Urothelium cell line (cell line): ENCODE data around the gene CDH7.

Experiments used
- DNase-seq: peaks from one replicate; pipeline ENCODE4 v3.0.0; 2011; ENCODE audit warnings: low spot score, mixed read lengths
- FAIRE-seq: peaks from 2 replicates; lab custom pipeline; 2011; peaks lifted over from hg19 to GRCh38; lab: Jason Lieb, UNC

Gene CDH7

DNA sequence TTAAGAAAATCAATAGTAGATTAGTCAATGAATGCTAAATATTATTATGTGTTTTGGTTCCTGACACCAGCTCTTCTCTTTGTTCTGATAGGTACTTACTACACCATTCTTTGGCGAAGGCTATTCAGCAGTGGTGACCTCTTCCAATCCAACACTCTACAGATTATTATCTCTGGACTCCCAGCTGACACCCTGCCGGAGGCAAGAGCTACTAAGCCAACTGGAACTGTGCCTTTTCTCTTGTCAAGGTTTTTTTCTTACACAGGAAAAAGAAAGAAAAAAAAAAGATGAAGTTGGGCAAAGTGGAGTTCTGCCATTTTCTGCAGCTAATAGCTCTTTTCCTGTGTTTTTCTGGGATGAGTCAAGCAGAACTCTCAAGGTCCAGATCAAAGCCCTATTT, 11.7 kb downstream of the CDH7 start:
- no peak for FAIRE-seq
- no peak for DNase-seq

DNA sequence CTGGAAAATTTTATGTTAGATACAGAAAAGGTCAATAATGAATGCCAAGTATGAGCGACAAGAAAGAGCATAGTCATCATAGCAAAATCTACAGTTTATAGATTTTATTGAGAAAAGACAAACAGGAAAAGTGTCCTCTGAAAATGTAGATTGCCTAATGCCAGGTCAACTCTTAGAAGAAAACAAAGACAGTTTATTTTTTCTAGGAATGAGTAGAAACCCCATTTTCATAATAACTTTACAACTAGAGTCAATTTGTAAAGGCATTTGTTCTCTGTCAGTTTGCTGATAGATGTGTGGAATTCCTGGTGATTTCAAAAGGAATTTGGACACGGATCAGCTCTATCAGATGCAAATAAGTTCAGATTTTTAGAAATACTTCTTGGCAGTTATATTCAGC, 16.6 kb downstream of the CDH7 start:
- no peak for DNase-seq
- FAIRE-seq: no peak

GRCh38 chr18:65768120-65768778, 17.4 kb downstream of the CDH7 start:
- DNase-seq: no peak
- no peak for FAIRE-seq

DNA sequence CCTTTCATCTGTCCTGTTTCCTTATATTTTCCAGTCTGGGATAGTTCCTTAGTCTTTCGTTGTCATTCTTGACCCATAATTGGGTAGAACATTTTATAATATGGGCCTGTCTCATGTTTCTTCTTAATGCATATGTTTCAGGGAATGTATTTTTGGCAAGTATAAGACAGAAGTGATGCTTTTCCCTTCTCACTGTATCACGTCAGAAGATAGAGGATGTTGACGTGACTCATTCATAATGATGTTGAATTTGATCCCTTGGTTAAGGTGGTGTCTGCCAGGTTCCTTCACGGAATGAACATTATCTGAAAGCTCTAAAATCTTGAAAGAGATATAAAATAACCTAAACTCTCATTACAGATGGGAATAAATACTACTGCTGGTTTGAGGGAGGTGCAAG, 18.8 kb downstream of the CDH7 start:
- FAIRE-seq (no peak), DNase-seq (no peak)

DNA sequence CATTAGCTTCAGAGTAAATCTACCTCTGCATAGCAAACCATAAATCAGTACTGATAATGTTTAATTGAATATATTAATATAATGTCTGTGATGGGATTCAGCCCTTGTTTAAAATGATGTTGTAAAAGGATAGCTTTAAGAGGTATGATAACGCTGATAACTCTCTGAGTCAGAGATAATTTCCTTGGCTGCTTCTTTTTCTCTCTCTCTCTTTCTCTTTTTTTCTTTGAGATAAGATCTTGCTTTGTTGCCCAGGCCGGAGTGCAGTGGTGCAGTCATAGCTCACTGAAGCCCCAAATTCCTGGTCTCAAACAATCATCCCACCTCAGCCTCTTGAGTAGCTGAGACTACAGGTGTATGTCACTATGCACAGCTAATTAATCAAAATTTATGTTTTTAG, 35.7 kb downstream of the CDH7 start:
- FAIRE-seq: no peak
- DNase-seq: no peak

GRCh38 chr18:65788373-65788772, 37.6 kb downstream of the CDH7 start:
- DNase-seq (peak; percentile 10), FAIRE-seq (no peak)

DNA sequence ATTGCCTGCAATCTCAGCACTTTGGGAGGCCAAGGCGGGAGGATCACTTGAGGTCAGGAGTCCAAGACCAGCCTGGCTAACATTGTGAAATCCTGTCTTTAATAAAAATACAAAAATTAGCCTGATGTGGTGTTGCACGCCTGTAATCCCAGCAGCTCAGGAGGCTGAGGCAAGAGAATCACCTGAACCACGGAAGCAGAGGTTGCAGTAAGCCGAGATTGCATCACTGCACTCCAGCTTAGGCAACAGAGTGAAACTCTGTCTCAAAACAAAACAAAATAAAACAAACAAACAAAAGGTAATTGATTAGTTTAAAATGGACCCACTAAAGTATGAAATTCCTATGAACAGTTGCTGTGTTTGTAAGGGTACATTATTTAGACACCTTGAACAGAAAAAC, 39.8 kb downstream of the CDH7 start:
- DNase-seq: no peak
- FAIRE-seq: no peak

DNA sequence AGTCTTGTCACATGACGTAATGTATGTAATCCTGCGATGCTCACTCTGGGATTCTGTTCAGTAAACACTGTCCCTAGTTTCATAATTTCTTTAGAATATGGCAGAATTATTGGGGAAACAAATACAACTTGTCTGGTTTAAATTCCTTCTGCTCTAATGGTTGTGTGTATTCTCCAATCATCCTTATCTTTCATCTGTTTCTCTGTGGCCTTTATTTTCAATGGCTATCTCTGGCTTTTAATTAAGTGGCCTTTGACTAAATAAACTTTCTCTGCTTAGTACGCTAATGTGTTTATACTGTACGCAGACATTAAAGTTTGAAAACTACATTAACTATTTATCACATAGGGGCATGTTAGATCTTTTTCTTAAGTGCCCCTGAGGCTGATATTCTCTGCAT, 40.9 kb downstream of the CDH7 start:
- DNase-seq (no peak), FAIRE-seq (no peak)

DNA sequence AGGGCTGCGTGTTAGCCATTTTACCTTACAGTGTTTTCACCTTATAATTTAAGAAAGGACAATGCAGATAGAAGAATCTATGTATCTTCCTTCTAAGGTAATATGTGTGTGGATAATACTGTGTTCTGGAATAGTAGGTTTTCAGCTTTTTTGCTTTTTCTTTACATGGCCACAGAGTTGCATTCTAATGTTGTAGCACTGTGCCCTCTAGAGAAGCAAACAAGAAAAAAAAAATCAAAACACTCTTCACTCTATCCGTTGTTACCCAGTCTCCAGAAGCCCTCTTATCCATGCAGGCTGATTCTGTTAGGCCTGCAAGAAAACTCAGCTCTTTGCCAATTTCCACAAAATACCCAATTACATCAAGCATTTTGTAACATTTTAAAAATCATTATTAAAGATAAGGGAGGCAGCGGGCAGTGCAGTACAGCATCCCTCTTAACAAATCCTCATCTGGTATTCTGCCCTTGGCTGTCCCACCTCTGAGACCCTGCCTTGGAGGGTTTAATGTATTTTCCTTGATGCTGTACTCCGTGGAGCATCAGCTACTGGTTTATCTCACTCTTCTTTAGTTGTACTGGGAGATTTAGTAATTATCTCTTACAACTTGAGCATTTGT, 41.8 kb downstream of the CDH7 start:
- DNase-seq: no peak
- FAIRE-seq: no peak

- FAIRE-seq: no peak
These were observed 57.9 kb downstream of the CDH7 start for GRCh38 chr18:65808759-65809158.

DNA sequence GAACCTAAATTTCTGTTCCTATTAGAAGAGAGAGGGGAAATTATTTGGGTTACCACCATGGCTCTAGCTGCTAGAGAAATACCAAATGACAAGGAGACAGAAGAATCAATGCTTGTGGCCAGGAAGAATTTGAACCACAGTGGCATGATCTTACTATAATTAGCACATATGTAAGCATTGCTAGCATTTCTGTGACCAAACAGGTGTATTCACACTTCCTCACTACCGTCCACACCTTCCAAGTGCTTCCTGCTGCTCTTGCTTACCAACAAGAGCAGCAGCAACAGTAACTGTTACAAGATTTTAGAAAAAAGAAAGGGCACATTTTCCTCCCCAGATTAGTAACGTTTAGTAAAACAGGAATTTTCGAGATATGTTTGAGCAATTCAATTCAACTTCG, 60.5 kb downstream of the CDH7 start:
- no peak for FAIRE-seq
- no peak for DNase-seq

More at GRCh38 chr18:65808759-65809158, 57.9 kb downstream of the CDH7 start:
- no peak for DNase-seq

GRCh38 chr18:65815506-65815905, 64.7 kb downstream of the CDH7 start:
- DNase-seq (no peak), FAIRE-seq (no peak)

DNA sequence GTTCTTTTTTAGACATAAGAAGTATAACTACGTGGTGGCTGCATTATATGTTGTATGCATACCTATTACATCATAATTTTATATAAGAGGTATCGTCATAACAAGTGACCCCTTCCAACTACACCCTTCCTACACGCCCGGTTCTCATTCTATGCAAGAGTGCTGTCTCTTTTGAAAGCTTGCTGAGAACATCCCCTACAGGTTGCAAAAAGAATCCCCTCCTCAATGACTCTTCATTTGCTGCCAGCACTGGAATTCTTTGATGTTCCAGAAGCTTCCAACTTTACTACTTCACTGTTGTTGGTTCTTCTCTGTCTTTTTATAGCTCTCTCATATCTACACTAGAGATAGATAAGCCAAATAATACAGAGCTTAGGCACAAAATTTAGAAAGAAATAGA, 66.4 kb downstream of the CDH7 start:
- FAIRE-seq (no peak), DNase-seq (no peak)

DNA sequence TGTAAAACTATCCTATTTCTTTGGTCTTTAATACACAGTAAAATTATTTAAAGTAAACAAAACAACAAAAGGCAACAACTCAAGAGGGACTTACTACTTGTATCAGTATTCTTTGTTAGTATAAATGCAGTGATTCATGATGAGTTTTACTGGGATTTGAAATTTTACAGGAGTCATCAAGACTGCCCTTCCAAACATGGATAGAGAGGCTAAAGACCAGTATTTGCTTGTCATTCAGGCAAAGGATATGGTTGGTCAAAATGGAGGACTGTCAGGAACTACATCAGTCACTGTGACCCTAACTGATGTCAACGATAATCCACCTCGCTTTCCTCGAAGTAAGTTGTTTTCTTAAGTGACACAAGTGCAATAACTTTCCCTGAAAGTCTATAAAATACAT, 71.1 kb downstream of the CDH7 start:
- FAIRE-seq: no peak
- no peak for DNase-seq

DNA sequence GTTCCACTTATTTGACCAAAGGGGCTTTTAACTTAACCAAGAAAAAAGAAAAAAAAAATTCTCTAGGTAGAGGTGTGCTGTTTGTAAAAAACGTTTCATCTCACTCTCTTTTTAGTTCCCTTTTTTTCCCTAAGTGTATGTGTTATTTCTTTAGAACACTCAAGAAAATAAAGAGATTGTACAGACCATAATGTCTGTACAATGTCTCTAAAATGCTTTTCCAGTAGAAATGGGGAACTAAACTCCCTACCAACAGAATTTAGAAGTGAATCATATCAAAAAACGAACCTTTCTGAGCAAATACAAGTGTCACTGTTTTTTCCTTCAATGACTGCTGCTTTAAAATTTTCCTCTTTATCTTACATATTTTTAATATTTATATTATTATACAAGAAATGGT, 72.0 kb downstream of the CDH7 start:
- no peak for DNase-seq
- no peak for FAIRE-seq

GRCh38 chr18:65827444-65827843, 76.6 kb downstream of the CDH7 start:
- DNase-seq (no peak), FAIRE-seq (no peak)

DNA sequence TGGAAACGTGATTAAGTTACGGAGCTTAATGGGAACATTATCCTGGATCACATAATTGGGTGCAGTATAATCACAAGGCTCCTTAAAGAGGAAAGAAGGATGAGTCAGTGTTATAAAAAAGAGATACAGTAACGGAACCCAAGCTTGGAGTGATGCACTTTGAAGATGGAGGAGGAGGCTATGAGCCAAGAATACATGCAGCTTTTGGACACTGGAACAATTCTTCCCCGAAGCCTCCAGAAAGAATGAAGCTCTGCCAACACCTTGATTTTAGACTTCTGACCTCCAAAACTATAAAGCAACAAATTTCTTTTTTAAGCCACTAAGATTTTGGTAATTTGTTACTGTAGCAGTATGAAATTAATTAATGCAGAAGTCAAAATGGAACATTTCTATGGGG, 85.1 kb downstream of the CDH7 start:
- DNase-seq: no peak
- FAIRE-seq: no peak

GRCh38 chr18:65846107-65846506, 95.3 kb downstream of the CDH7 start:
- FAIRE-seq (no peak), DNase-seq (no peak)

- DNase-seq (no peak), FAIRE-seq (no peak)
These were observed 101.5 kb downstream of the CDH7 start for GRCh38 chr18:65852273-65852672.

DNA sequence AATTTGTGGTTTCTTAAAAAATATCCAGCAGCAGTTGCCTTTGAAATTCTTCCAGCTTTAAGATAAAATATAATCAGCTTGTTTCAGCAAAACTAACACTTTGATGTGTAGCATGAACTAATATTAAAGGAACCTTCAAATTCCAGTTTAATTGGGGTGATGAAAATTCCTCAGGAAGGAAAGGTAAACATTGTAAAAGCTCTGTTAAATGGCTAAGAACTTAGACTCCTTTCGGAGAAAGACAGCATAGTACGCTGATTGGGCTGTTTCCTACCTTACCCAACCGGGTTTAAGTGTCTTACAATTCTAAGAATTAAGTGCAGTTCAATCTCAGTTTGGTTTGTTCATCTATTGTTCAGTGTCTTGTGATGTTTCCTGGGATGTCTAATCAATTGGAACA, 108.3 kb downstream of the CDH7 start:
- no peak for DNase-seq
- FAIRE-seq: no peak

GRCh38 chr18:65869527-65869926, 118.7 kb downstream of the CDH7 start:
- DNase-seq (no peak), FAIRE-seq (no peak)

DNA sequence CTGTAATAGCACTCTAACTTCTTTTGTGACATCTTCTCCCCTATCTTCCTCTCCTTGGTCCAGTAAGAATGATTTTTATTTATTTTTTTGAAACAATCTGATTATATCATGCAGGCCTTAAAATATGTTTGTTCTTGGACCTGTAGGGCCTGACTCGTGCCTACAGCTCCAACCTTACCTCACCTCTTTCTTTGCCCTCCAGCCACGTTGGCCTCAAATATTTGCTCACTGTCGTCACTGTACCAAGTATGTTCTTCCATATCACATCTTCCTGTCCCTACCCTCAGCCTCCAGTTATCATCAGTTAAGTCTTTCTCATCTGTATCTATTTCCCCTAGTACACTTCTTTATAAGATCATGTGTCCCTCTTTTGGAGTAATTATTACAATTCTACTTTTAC, 125.5 kb downstream of the CDH7 start:
- DNase-seq (no peak), FAIRE-seq (no peak)

DNA sequence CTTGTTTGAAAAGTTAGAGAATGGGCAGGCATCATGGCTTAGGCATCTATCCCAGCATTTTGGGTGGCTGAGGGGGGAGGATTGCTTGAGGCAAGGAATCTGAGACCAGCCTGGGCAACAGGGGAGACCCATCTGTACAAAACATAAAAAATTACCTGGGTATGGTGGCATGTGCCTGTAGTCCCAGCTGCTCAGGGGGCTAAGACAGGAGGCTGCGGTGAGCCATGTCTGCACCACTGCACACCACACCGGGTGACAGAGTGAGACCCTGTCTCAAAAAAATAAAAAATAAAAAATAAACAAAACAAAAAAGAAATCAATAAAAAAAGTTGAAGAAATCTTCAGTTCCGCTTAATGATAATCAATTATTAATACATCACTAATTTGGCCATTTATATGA, 146.5 kb downstream of the CDH7 start:
- no peak for DNase-seq
- no peak for FAIRE-seq
